ENCODE data around the gene USP9X. TPM values are rescaled to one million over a fixed set of nuclear protein-coding genes. Genes with fewer than 3 reads are reported as not detected.
"Not testable (repeated sequence)": the region's sequence is repeated elsewhere in the genome, so short reads cannot be mapped to it uniquely, and the experiment has no call there.

USP9X gene
- total RNA-seq, 1 experiment from 2014 or later, result 163 TPM

- TF ChIP-seq CDX4 (CRISPR knock-in tag; IDR thresholded peaks at IDR 0.05; ENCODE audit: borderline replicate concordance) (no peak), MYBL2 (CRISPR knock-in tag; IDR thresholded peaks at IDR 0.05) (no peak), STAT6 (CRISPR knock-in tag; conservative IDR thresholded peaks at IDR 0.05; ENCODE audit: low read depth) (no peak), ATF2 (CRISPR knock-in tag; IDR thresholded peaks at IDR 0.05; ENCODE audit: borderline replicate concordance, low read depth) (no peak), ZNF423 (CRISPR knock-in tag; IDR thresholded peaks at IDR 0.05) (no peak), RELA (CRISPR knock-in tag; IDR thresholded peaks at IDR 0.05; ENCODE audit: borderline replicate concordance) (no peak), AFF4 (CRISPR knock-in tag; IDR thresholded peaks at IDR 0.05; ENCODE audit: borderline replicate concordance) (no peak), NR1H2 (CRISPR knock-in tag; IDR thresholded peaks at IDR 0.05) (no peak), ZBTB43 (CRISPR knock-in tag; IDR thresholded peaks at IDR 0.05) (no peak), ZBTB21 (CRISPR knock-in tag; IDR thresholded peaks at IDR 0.05; ENCODE audit: borderline replicate concordance) (no peak), ZNF416 (CRISPR knock-in tag; IDR thresholded peaks at IDR 0.05) (no peak)
Observed at GRCh38 chrX:41051288-41051687, 34.0 kb upstream of the USP9X start (continued).

GRCh38 chrX:41055740-41056139 lies 29.5 kb upstream of the USP9X start:
- no peak overlapping the region for H3K4me3 Mint-ChIP-seq
- ATAC-seq, result no peak
- TF ChIP-seq ERG (CRISPR knock-in tag; IDR thresholded peaks at IDR 0.05) (no peak), TEAD1 (CRISPR knock-in tag; IDR thresholded peaks at IDR 0.05) (no peak), CREM (CRISPR knock-in tag; IDR thresholded peaks at IDR 0.05) (no peak), E2F1 (CRISPR knock-in tag; IDR thresholded peaks at IDR 0.05) (no peak), FOXK1 (CRISPR knock-in tag; IDR thresholded peaks at IDR 0.05) (no peak), NR1H2 (CRISPR knock-in tag; IDR thresholded peaks at IDR 0.05) (no peak), STAT6 (CRISPR knock-in tag; conservative IDR thresholded peaks at IDR 0.05; ENCODE audit: low read depth) (no peak), SOX15 (CRISPR knock-in tag; IDR thresholded peaks at IDR 0.05) (no peak), ATF3 (CRISPR knock-in tag; conservative IDR thresholded peaks at IDR 0.05) (no peak)
- H3K27me3 Mint-ChIP-seq (ENCODE audit: low read depth), result no peaks in the 10 kb centered on the region
- peaks cover 8% of the 10 kb centered on the region; the same call in 1 of the 2 replicates for H3K4me1 Mint-ChIP-seq
- CTCF ChIA-PET, result no interaction called here
- POLR2A ChIA-PET, result no interaction called here
- DNase-seq (ENCODE audit: low spot score), result no peak
- H3K36me3 Mint-ChIP-seq, result no peaks in the 10 kb centered on the region
- H3K9me3 Mint-ChIP-seq, result no peaks in the 10 kb centered on the region
- H3K27ac Mint-ChIP-seq, result no peak overlapping the region

GRCh38 chrX:41063276-41063675 lies 22.0 kb upstream of the USP9X start:
- H3K27ac Mint-ChIP-seq; H3K27me3 Mint-ChIP-seq (ENCODE audit: low read depth); POLR2A ChIA-PET; ATAC-seq; H3K4me1 Mint-ChIP-seq; CTCF ChIA-PET; H3K9me3 Mint-ChIP-seq; DNase-seq (ENCODE audit: low spot score); H3K36me3 Mint-ChIP-seq; H3K4me3 Mint-ChIP-seq: not testable (repeated sequence)
